HG03558 (cell line): ENCODE measurements around the gene AQP6.

Source experiments
- ATAC-seq: cut with Tn5 transposase; IDR thresholded peaks from one replicate; pipeline ENCODE4 v1.9.1; 2021; ENCODE audit warnings: moderate number of reproducible peaks; ENCODE audit not compliant: unreplicated experiment; ENCODE audit errors: extremely low read depth

Gene AQP6

GRCh38 chr12:49972641-49973360 lies at the start of gene AQP6:
TSS of gene AQP6 (plus strand) at chr12:49972947. CDS start at chr12:49973174, 227 bp downstream.
- ATAC-seq, result no peak

DNA sequence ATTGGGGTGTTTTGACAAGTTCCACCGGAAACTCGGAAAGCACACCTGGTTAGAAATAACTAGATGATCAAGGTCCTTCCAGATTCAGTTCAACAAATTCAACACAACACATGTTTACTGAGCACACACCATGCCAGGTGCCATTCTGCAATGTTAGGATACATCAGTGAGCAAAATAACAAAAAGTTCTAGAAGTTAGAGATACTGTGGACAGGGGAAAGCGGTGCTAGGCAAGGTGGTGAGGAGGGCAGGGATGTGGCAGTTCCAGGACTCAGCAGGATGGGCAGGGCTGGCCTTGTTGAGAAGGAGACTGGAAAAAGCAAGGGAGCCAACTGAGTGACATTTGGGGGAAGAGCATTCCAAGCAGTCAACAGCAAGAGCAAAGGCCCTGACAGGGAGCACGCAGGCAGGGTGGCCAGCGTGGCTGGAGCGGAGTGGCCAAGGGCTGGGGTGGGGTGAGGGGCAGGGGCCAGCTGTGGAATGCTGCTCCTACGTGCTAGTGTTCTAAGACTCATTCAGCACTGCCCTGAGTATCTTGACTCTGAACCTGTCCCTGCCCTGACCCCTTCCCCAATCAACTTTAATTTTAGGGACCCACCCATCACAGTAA lies 49.6 kb upstream of the AQP6 start:
- no peak for ATAC-seq

DNA sequence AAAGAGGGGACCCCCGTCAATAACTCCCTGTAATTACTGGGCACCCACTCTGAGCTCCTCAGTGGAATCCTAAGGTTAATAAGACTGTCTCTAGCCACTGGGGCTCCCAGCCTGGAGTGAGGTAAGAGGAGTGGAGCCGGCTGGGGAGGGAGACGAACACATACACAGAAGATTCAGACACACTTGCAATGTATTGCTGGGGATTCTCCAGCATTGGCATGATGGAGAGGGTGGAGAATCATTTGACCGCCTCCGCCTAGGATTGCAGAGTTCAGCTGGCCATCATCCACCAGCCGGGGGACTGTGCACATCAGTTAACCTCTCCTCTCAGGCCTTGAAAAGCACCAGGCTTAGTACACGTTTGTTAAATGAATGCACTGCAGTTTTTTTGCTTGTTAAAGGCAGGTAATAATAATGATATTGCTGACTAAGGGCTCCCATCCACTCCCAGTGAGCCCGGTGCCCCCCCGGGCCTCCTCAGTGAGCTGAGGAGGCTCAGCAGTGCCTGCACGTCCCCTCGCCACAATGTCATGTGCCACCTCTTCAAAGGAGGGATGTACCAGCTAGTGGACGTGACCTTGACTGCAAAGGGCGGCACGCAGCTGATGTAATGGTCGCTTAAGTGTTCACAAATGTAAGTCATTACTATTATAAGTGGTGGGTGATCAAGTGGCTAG lies 48.7 kb upstream of the AQP6 start:
- ATAC-seq, result no peak

DNA sequence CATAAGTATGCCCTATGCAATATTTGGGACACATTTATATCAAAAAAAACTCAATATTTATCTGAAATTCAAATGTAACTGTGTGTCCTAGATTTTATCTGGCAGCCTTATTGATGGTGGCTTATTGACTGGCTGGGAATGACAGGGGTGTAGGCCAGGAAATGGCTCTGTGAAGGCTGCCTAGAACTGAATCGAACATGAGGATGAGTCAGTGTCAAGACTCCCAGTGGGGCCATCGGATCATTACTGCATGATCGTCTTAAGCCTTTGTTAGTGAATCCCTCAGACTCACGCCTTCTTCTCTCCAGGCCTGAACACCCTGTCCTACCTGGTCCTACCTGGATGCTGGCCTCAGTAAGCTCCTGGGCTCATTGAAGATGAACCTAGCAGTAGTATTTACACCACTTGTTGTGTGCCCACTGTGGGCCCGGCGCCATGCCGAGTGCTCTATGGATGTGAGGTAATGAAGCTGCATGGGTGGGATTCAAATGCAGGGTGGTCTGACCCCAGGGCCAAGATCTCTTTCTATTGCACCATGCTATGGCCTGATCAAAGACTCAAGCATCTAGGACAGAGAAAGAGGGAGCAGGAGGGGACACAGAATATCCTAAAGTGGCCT lies 48.0 kb upstream of the AQP6 start:
- no peak for ATAC-seq

DNA sequence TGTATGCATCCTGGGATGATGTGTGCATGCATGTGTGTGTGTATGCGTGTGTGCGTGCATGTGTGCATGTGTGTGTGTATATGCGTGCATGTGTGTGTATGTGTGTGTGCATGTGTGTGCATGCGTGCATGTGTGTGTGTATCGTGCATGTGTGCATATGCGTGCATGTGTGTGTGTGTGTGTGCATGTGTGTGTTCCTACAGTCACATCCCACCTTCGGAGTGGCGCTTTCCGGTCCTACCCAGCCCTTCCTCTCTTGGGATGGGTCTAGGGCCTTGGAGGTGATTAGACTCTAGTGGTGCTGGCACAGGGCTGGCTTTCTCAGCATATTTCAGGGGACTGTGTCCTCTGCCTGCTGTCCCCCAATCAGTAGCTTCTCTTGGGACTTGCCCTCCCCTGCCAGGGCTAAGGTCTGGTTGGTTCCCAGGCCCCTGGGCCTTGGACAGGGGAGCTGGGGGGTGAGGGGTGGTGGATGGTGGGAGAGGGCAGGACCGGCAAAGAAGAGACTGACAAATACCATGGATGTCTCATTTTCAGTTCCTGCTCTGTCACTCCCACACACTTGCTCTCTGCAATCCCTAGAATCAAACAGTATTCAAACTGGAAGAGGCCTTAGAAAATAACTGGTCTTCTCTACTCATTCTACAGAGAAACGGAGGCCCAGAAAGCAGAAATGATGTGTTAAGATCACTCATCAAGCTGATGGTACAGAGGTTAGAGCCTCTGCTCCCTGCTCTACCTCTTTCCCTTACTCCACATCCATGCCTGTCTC lies 47.1 kb upstream of the AQP6 start:
- no peak for ATAC-seq

- ATAC-seq, result no peak
Measured at GRCh38 chr12:49928471-49928870, 44.3 kb upstream of the AQP6 start.

GRCh38 chr12:49929581-49929980 lies 43.2 kb upstream of the AQP6 start:
- ATAC-seq, result no peak

DNA sequence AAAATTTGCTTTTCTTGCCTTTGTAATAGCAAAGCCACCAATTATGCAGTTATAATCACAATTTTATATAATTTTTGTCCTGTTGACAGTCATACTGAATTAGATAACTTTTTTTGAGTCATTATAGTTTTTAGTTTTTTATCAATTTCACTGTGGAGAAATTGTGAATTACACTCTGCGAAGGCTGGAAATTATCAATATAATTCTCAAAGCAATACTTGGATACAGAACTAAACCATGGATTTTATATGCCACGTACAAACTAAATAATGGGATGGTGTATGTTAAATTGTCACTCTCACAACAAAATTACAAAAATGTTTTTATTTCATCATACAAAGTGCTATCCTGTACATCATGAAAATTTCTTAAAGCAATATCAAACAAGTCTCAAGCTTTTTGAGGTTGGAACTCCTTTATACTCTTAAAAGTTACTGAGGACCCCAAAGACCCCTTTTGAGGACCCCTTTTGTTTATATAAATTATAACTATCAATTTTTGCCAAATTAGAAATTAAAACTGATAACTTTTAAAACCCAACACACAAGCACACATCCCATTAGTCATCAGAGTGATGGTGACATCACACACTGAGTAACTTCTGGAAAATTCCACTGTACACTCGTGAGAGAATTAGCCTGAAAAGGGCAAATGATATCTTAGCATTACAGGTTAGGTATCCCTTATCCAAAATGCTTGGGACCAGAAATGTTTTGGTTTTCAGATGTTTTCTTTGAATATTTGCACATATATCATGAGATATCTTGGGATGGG lies 42.0 kb upstream of the AQP6 start:
- no peak for ATAC-seq

GRCh38 chr12:49932023-49932422 lies 40.7 kb upstream of the AQP6 start:
- no peak for ATAC-seq

- no peak for ATAC-seq
Measured at GRCh38 chr12:49932533-49933130, 40.1 kb upstream of the AQP6 start.

DNA sequence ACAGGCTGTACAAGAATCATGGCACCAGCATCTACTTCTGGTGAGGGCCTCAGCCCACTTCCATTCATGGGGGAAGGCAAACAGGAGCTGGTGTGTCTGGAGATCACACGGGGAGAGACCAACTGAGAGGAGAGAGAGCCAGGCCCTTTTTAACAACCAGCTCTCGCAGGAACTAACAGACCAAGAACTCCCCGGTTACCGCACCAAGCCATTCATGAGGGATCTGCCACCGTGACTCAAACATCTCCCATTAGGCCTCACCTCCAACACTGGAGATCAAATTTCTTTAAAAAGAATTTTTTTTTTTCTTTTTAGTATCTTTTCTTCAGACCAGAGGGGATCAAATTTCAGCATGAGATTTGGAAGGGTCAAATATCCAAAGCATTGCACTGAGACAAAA lies 39.0 kb upstream of the AQP6 start:
- no peak for ATAC-seq

GRCh38 chr12:49934505-49934904 lies 38.2 kb upstream of the AQP6 start:
- ATAC-seq, result no peak

DNA sequence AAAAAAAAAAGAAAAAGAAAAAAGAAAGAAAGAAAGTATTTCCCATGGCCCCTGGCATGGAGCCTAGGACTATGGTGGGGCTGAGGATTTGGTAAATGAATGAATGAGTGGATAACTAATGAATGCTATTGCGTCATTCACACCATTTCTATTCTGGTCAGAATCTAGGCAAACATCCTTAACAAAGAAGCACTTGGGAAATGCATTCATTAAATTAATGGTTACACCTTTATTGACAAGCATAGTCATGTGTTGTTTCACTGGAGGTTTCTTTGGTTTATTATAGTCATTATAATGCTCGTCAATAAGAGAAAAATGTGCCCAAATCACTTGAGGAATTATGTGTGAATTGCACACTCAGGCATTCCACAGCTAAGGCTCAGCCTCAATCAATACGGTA lies 35.8 kb upstream of the AQP6 start:
- no peak for ATAC-seq

- no peak for ATAC-seq
Measured at GRCh38 chr12:49937639-49938300, 35.0 kb upstream of the AQP6 start.

- no peak for ATAC-seq
Measured at GRCh38 chr12:49939307-49939706, 33.4 kb upstream of the AQP6 start.

DNA sequence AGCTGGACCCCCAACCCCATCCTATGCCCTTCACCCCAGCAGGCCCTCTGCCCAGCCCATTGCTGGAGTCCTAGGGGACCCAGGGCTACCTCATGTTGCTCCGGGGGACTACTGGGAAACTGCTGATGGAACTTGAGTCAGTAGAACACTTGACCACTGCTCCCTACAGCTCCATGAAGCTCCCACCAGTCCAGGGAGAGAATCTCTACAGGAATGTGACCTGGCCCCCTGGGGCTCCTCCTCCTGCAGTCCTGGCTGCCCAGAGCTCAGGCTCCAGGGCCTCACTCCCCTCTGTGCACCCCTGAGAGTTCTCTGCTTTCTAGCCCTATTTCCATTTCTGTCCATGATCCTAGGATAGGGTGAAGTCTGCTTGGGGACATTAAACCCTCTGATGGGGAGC lies 33.0 kb upstream of the AQP6 start:
- no peak for ATAC-seq

DNA sequence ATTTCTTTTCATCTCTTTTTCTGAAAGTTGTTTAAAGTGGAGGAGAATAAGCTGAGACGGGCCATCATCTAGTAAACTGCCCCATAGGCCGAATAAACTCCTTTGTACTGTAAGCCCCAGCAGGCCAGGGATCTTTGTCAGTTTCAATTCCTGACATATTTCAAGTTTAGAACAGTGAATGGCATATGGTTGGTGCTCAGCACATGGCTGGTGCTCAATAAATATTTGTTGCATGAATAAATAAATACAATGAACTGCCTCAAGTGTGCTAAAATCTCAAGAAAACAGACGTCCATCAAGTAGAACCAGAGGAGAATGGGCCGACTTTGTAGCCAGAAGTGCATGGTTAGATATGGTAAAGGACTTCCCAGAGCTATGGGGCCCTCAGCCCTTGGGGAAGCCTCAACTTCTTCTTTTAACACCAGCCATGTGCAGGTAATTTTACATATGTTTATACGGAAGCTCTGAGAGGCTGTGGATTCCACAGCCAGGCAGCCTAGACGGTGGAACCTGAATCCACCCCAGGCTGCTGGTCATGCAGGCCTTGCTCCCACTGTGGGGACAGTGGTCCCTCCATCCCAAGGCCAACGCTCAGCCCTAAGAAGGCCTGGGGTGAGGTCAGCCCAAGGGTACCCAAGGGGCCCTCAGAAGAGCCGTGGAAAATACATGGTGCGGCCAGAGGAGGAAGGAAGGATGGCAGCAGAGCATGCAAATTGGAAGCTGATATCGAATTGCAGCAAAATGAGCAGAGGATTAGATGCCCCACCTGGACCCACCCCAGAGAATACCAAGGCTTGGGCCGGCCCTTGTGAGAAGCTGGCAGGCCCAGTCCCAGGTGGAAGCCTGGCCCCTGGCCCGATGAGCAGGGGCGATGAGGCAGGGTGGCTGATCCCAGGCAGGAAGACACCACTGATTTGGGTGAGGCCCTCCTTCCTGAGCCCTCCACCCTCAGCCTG lies 30.9 kb upstream of the AQP6 start:
- no peak for ATAC-seq

GRCh38 chr12:49942512-49942893 lies 30.2 kb upstream of the AQP6 start:
- no peak for ATAC-seq
